Measurements from ENCODE around the gene MCM9.

The MCM9 gene

GRCh38 chr6:118865100-118865391, 69.9 kb downstream of the MCM9 start:
- Histone ChIP-seq H3K9me3 (ENCODE audit: low read length) (peaks cover 15% of the 10 kb centered on the region), H3K4me1 (ENCODE audit: insufficient read depth, low read length) (no peaks in the 10 kb centered on the region), H3K27me3 (ENCODE audit: insufficient read depth, low read length) (no peaks in the 10 kb centered on the region), H2AFZ (ENCODE audit: low read depth, low read length) (no peak overlapping the region), H3K36me3 (ENCODE audit: insufficient read depth, low read length) (no peaks in the 10 kb centered on the region), H3K4me3 (ENCODE audit: low read length) (no peak overlapping the region)

- no peaks in the 10 kb centered on the region for H3K36me3 ChIP-seq (ENCODE audit: insufficient read depth, low read length)
- H2AFZ ChIP-seq (ENCODE audit: low read depth, low read length): no peak overlapping the region
- H3K27me3 ChIP-seq (ENCODE audit: insufficient read depth, low read length): no peaks in the 10 kb centered on the region
- H3K4me1 ChIP-seq (ENCODE audit: insufficient read depth, low read length): no peaks in the 10 kb centered on the region
- no peak overlapping the region for H3K4me3 ChIP-seq (ENCODE audit: low read length)
- peaks cover 15% of the 10 kb centered on the region for H3K9me3 ChIP-seq (ENCODE audit: low read length)
Observed at GRCh38 chr6:118864341-118865099, 70.4 kb downstream of the MCM9 start.

- Histone ChIP-seq H3K9me3 (ENCODE audit: low read length) (peaks cover 15% of the 10 kb centered on the region), H2AFZ (ENCODE audit: low read depth, low read length) (no peak overlapping the region), H3K36me3 (ENCODE audit: insufficient read depth, low read length) (no peaks in the 10 kb centered on the region), H3K27me3 (ENCODE audit: insufficient read depth, low read length) (no peaks in the 10 kb centered on the region), H3K4me3 (ENCODE audit: low read length) (no peak overlapping the region), H3K4me1 (ENCODE audit: insufficient read depth, low read length) (no peaks in the 10 kb centered on the region)
Observed at GRCh38 chr6:118862443-118862842, 72.5 kb downstream of the MCM9 start.

- H3K36me3 ChIP-seq (ENCODE audit: insufficient read depth, low read length): no peaks in the 10 kb centered on the region
- no peaks in the 10 kb centered on the region for H3K27me3 ChIP-seq (ENCODE audit: insufficient read depth, low read length)
- no peak overlapping the region for H2AFZ ChIP-seq (ENCODE audit: low read depth, low read length)
- no peak overlapping the region for H3K4me3 ChIP-seq (ENCODE audit: low read length)
- H3K4me1 ChIP-seq (ENCODE audit: insufficient read depth, low read length): no peaks in the 10 kb centered on the region
- peaks cover 12% of the 10 kb centered on the region for H3K9me3 ChIP-seq (ENCODE audit: low read length)
Observed at GRCh38 chr6:118860880-118861279, 74.1 kb downstream of the MCM9 start.

DNA sequence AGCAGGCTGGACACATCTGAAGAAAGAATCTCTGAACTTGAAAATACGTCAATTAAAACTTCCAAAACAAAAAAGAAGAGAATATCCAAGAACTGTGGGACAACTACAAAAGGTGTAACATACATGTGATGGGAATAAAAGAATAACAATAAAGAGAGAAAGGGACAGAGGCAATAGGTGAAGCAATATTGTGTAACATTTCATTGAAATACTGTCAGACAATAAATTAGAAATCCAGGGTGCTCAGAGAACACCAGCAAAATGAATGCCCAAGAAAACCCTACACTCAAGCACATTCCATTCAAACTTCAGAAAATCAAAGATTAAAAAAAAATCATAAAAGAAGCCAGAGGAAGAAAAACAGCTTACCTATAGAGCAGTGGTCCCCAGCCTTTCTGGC, 74.6 kb downstream of the MCM9 start:
- Histone ChIP-seq H3K4me3 (ENCODE audit: low read length) (no peak overlapping the region), H3K9me3 (ENCODE audit: low read length) (peaks cover 12% of the 10 kb centered on the region), H3K36me3 (ENCODE audit: insufficient read depth, low read length) (no peaks in the 10 kb centered on the region), H3K27me3 (ENCODE audit: insufficient read depth, low read length) (no peaks in the 10 kb centered on the region), H2AFZ (ENCODE audit: low read depth, low read length) (no peak overlapping the region), H3K4me1 (ENCODE audit: insufficient read depth, low read length) (no peaks in the 10 kb centered on the region)

DNA sequence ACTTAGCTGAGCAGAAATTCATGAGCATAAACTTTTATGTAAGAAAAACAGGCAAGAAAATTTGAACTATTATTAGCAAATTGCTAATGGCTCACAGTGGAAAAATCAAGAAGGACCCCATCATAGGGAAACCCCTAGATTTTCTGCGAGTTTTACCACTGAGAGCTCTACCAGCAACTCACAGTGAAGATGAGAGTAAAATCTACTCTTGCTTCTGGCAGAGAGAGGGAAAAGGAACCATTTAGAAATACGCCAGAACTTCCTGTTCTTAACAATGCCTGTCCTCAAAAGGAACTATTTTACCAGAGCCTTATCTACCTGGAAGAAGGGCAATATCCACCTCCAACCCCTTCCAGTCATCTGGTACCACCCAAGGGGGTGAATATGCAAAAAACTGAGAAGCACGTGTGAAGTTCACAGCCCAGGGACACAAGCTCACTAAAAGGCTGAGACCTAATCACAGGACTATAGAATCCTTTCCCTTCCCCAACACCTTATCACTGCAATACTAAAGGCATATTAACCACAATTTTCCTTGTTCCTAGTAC, 75.4 kb downstream of the MCM9 start:
- no peak overlapping the region for H3K4me3 ChIP-seq (ENCODE audit: low read length)
- no peaks in the 10 kb centered on the region for H3K27me3 ChIP-seq (ENCODE audit: insufficient read depth, low read length)
- H3K4me1 ChIP-seq (ENCODE audit: insufficient read depth, low read length): no peaks in the 10 kb centered on the region
- H3K9me3 ChIP-seq (ENCODE audit: low read length): peaks cover 12% of the 10 kb centered on the region
- no peak overlapping the region for H2AFZ ChIP-seq (ENCODE audit: low read depth, low read length)
- H3K36me3 ChIP-seq (ENCODE audit: insufficient read depth, low read length): no peaks in the 10 kb centered on the region

- no peaks in the 10 kb centered on the region for H3K4me1 ChIP-seq (ENCODE audit: insufficient read depth, low read length)
- no peaks in the 10 kb centered on the region for H3K27me3 ChIP-seq (ENCODE audit: insufficient read depth, low read length)
- peaks cover 4% of the 10 kb centered on the region for H3K9me3 ChIP-seq (ENCODE audit: low read length)
- no peaks in the 10 kb centered on the region for H3K36me3 ChIP-seq (ENCODE audit: insufficient read depth, low read length)
- no peak overlapping the region for H3K4me3 ChIP-seq (ENCODE audit: low read length)
- H2AFZ ChIP-seq (ENCODE audit: low read depth, low read length): no peak overlapping the region
Observed at GRCh38 chr6:118856301-118856700, 78.7 kb downstream of the MCM9 start.

DNA sequence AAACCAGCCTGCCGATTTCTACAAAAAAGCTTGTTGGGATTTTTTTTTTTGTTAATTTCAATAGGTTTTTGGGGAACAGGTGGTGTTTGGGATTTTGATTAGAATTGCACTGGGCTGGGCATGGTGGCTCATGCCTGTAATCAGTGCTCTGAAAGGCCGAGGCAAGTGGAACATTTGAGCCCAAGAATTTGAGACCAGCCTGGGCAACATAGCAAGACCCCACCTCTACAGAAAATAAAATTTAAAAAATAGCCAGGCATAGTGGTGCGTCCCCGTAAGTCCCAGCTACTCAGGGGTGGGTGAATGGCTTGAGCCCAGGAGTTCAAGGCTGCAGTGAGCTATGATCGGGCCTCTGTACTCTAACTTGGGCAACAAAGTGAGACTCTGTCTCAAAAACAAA, 81.6 kb downstream of the MCM9 start:
- Histone ChIP-seq H3K27me3 (ENCODE audit: insufficient read depth, low read length) (no peaks in the 10 kb centered on the region), H3K4me1 (ENCODE audit: insufficient read depth, low read length) (no peaks in the 10 kb centered on the region), H3K36me3 (ENCODE audit: insufficient read depth, low read length) (no peaks in the 10 kb centered on the region), H3K9me3 (ENCODE audit: low read length) (no peaks in the 10 kb centered on the region), H3K4me3 (ENCODE audit: low read length) (no peak overlapping the region), H2AFZ (ENCODE audit: low read depth, low read length) (no peak overlapping the region)

DNA sequence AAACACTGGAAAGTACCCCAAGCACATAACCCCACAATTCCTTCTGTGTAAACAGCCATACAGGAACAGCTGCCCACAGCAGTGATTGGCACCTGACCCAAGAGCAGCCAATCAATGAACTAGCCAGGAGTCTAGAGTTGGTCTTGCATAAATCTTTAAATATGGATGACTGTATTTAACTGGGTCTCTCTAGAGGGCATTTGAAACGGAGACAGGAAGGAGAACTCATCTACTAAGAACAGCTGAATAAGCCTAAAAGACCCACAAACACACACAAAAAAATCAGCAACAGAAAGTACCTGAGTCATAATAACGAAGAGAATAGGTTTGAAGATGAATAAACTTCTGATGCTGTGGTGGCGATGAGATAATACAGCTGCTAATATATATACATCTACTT, 90.0 kb downstream of the MCM9 start:
- H3K4me1 ChIP-seq (ENCODE audit: insufficient read depth, low read length): no peaks in the 10 kb centered on the region
- no peak overlapping the region for H3K4me3 ChIP-seq (ENCODE audit: low read length)
- no peaks in the 10 kb centered on the region for H3K9me3 ChIP-seq (ENCODE audit: low read length)
- H2AFZ ChIP-seq (ENCODE audit: low read depth, low read length): no peak overlapping the region
- peaks cover 2% of the 10 kb centered on the region for H3K36me3 ChIP-seq (ENCODE audit: insufficient read depth, low read length)
- no peaks in the 10 kb centered on the region for H3K27me3 ChIP-seq (ENCODE audit: insufficient read depth, low read length)

DNA sequence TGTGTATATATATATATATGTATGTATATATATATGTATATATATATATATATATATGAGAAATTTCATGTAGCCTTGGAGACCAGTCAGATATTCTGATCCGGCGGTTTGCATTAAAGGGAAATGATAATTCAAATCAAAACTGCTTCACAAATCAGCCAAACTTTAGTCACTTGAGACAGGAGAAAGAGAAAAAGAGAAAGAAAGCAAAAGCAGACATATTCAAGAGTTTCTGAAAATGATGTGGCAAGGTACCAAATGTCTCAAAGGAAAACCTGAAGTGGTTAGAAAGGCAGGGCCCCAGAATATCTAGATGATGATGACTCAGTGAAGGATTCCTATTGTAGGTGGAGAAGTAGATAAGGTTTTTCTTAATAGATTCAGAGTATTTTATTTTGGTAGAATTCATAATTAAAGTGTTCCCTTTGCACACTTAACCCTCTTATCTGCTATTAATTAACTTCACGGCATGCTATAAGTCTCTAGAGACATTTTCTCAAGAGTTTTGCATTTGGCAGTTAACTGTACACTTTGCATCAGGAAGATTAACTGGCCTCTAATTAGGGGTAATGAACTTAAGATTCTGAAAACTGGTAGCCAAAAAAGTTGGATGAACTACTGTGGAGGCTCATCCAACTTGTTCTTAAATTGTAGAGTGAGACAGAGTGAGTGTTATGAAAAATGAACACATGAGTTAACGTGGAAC, 91.1 kb downstream of the MCM9 start:
- Histone ChIP-seq H2AFZ (ENCODE audit: low read depth, low read length) (no peak overlapping the region), H3K4me1 (ENCODE audit: insufficient read depth, low read length) (no peaks in the 10 kb centered on the region), H3K4me3 (ENCODE audit: low read length) (no peak overlapping the region), H3K27me3 (ENCODE audit: insufficient read depth, low read length) (no peaks in the 10 kb centered on the region), H3K9me3 (ENCODE audit: low read length) (no peaks in the 10 kb centered on the region), H3K36me3 (ENCODE audit: insufficient read depth, low read length) (peaks cover 2% of the 10 kb centered on the region)

DNA sequence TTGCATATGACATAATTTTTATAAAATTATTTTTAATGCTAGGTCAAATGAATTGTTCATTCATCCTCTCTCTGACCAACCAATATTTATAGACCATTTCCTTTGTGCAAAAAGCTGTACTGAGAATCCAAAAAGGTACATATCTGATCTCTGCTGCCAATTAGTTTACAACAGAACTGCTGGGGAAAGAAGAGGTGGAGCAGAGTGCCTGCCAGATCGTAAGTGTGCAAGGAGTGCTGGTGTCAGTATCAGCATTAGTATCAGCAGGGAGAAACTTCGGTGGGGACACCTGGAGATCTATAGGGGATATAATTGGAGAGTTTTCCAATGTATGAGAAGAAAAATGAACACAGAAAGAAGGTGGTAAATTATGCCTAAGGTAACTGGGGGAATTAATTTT, 104.3 kb downstream of the MCM9 start:
- Histone ChIP-seq H3K27me3 (ENCODE audit: insufficient read depth, low read length) (no peaks in the 10 kb centered on the region), H3K9me3 (ENCODE audit: low read length) (no peaks in the 10 kb centered on the region)

DNA sequence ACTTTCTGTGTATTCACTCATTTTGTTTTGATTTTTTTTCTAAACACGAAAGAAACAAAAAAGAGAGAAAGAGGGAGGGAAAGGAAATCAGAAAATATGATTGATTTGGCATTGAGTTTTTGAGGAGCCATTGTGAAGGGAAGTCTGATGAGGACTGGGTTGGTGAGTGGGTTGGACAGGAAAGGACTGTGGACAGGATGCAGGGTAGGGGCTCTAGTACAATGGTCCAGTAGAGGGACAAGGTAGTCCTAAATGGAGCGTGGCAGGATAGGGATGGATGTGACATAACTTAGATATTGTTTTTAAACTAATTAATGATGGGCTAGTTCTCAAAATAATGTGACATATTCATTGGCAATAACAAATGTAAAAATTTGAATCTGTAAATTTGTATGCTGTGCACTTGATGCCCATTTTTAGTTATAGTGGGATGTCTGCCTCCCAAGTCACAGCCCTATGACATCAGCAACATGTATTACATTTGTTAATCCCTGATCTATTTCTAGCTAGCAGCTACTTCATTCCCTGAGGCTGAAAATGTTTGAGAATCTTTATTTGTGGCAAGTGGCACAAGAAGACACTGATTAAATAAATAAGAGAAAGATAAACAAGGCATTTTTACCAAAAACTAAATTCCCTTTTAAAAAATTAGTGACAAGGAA, 105.0 kb downstream of the MCM9 start:
- no peak overlapping the region for H3K4me3 ChIP-seq (ENCODE audit: low read length)
- H3K9me3 ChIP-seq (ENCODE audit: low read length): no peaks in the 10 kb centered on the region
- H3K4me1 ChIP-seq (ENCODE audit: insufficient read depth, low read length): no peaks in the 10 kb centered on the region
- no peak overlapping the region for H2AFZ ChIP-seq (ENCODE audit: low read depth, low read length)
- no peaks in the 10 kb centered on the region for H3K27me3 ChIP-seq (ENCODE audit: insufficient read depth, low read length)
- peaks cover 17% of the 10 kb centered on the region for H3K36me3 ChIP-seq (ENCODE audit: insufficient read depth, low read length)

More for the DNA sequence above, 104.3 kb downstream of the MCM9 start:
- peaks cover 10% of the 10 kb centered on the region for H3K36me3 ChIP-seq (ENCODE audit: insufficient read depth, low read length)
- H3K4me3 ChIP-seq (ENCODE audit: low read length): no peak overlapping the region
- no peaks in the 10 kb centered on the region for H3K4me1 ChIP-seq (ENCODE audit: insufficient read depth, low read length)
- H2AFZ ChIP-seq (ENCODE audit: low read depth, low read length): no peak overlapping the region

DNA sequence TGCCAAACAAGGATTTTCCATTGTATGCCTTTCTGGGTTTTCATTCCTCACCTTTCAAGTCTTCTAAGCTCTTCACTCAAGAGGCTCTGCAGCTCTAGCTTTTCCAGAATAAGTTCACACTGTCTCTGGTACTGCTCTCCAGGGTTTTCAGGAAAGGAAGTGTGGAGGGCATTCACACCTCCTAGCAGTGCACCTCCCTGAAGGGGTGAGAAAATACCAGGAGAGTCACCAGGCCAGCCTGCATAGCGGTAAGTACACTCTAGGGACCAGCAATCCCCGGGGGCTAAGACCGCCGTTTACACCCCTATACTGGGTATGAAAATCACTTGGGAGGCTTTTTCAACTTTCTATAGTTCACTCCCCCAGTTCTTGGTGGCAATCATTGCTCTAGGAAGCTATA, 108.9 kb downstream of the MCM9 start:
- Histone ChIP-seq H3K36me3 (ENCODE audit: insufficient read depth, low read length) (peaks cover 25% of the 10 kb centered on the region), H2AFZ (ENCODE audit: low read depth, low read length) (no peak overlapping the region), H3K4me1 (ENCODE audit: insufficient read depth, low read length) (no peaks in the 10 kb centered on the region), H3K9me3 (ENCODE audit: low read length) (peaks cover 9% of the 10 kb centered on the region), H3K27me3 (ENCODE audit: insufficient read depth, low read length) (no peaks in the 10 kb centered on the region), H3K4me3 (ENCODE audit: low read length) (no peak overlapping the region)

Measured in neuron (in vitro differentiated cells).